D721Med (cell line): Measurements from ENCODE around the gene PROKR1.
"Not testable (repeated sequence)": the region's sequence is repeated elsewhere in the genome, so short reads cannot be mapped to it uniquely, and the experiment has no call there.

ENCODE experiments used
- DNase-seq: peaks from one replicate; pipeline ENCODE4 v3.0.0; 2011; ENCODE audit warnings: low spot score; ENCODE audit not compliant: insufficient read length
- FAIRE-seq: peaks from 2 replicates; lab custom pipeline; 2011; peaks lifted over from hg19 to GRCh38; lab: Jason Lieb, UNC
- TF ChIP-seq, protein P1 (sequence below): IDR thresholded peaks from 2 replicates; pipeline ENCODE4 v1.5.1; 2012; ENCODE audit warnings: mild to moderate bottlenecking, control low read depth; ENCODE audit not compliant: insufficient read depth; ENCODE audit errors: missing control alignments

The PROKR1 gene

GRCh38 chr2:68669651-68670050 lies 26.3 kb downstream of the PROKR1 start:
- no peak for DNase-seq
- TF ChIP-seq, protein P1, sequence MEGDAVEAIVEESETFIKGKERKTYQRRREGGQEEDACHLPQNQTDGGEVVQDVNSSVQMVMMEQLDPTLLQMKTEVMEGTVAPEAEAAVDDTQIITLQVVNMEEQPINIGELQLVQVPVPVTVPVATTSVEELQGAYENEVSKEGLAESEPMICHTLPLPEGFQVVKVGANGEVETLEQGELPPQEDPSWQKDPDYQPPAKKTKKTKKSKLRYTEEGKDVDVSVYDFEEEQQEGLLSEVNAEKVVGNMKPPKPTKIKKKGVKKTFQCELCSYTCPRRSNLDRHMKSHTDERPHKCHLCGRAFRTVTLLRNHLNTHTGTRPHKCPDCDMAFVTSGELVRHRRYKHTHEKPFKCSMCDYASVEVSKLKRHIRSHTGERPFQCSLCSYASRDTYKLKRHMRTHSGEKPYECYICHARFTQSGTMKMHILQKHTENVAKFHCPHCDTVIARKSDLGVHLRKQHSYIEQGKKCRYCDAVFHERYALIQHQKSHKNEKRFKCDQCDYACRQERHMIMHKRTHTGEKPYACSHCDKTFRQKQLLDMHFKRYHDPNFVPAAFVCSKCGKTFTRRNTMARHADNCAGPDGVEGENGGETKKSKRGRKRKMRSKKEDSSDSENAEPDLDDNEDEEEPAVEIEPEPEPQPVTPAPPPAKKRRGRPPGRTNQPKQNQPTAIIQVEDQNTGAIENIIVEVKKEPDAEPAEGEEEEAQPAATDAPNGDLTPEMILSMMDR, result no peak
- no peak for FAIRE-seq

GRCh38 chr2:68671961-68672360 lies 28.6 kb downstream of the PROKR1 start:
- TF ChIP-seq, protein P1, result no peak
- FAIRE-seq, result no peak
- no peak for DNase-seq

DNA sequence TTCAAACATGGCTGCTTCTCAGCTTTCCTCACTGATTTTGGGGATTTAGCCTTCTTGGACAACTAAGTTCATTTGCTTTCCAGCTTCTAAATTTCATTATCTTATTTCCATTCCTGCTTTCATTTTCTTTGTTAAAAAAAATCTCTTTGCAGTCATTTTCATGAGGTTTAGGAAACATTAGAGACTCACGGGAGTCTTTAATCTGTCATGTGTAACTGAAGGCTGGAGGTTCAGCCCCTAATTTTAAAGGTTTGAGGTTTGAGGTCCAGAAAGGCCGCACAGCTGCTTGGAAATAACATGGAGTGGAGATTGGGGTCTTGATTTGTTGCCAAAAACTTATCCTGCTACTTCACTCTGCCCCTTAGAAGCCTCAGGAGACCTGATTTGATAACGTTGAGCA lies 30.3 kb downstream of the PROKR1 start:
- TF ChIP-seq, protein P1, result no peak
- DNase-seq (no peak), FAIRE-seq (no peak)

DNA sequence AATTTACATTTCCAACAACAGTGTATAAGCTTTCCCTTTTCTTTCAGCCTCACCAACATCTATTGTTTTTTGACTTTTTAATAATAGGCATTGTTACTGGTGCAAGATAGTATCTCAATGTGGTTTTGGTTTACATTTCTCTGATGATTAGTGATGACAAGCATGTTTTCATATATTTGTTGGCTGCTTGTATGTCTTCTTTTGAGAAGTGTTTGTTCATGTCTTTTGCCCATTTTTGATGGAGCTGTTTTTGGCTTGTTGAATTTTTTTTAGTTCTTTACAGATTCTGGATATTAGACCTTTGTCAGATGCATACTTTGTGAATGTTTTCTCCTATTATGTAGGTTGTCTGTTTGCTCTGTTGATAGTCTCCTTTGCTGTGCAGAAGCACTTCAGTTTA lies 32.1 kb downstream of the PROKR1 start:
- no peak for FAIRE-seq

GRCh38 chr2:68677837-68678236 lies 34.5 kb downstream of the PROKR1 start:
- DNase-seq, FAIRE-seq: not testable (repeated sequence)

More for the DNA sequence above, 32.1 kb downstream of the PROKR1 start:
- DNase-seq, result no peak
- TF ChIP-seq, protein P1, result no peak

DNA sequence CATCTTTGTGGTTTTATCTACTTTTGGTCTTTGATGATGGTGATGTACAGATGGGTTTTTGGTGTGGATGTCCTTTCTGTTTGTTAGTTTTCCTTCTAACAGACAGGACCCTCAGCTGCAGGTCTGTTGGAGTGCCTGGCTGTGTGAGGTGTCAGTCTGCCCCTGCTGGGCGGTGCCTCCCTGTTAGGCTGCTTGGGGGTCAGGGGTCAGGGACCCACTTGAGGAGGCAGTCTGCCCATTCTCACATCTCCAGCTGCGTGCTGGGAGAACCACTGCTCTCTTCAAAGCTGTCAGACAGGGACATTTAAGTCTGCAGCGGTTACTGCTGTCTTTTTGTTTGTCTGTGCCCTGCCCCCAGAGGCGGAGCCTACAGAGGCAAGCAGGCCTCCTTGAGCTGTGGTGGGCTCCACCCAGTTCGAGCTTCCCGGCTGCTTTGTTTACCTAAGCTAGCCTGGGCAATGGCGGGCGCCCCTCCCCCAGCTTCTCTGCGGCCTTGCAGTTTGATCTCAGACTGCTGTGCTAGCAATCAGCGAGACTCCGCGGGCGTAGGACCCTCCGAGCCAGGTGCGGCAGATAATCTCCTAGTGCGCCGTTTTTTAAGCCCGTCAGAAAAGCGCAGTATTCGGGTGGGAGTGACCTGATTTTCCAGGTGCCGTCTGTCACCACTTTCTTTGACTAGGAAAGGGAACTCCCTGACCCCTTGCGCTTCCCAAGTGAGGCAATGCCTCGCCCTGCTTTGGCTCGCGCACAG lies 36.0 kb downstream of the PROKR1 start:
- DNase-seq, FAIRE-seq: not testable (repeated sequence)

GRCh38 chr2:68679917-68680267 lies 36.5 kb downstream of the PROKR1 start:
- not testable (repeated sequence) for DNase-seq, FAIRE-seq

GRCh38 chr2:68684197-68684596 lies 40.8 kb downstream of the PROKR1 start:
- FAIRE-seq (no peak), DNase-seq (no peak)
- TF ChIP-seq, protein P1, result no peak

DNA sequence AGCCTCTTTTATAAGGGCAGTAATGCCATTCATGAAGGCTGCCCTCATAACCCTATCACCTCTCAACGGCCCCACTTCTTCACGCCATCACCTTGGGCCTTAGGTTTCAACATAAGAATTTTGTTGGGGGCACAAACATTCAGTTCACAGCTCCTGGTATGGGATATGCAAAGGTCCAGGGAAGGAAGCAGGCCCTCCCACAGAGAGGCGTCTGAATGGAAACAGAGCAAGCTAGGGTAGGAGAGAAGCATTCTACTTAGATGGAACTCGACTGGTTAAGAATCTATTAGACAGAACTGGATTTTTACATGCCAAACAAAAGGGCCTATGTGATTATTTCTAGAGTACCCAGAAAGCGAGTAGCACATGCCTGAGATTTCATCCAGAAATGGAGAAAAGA lies 42.8 kb downstream of the PROKR1 start:
- no peak for DNase-seq
- no peak for FAIRE-seq
- TF ChIP-seq, protein P1, result no peak
